Tibial nerve (tissue), 4 donors: ENCODE measurements around the gene MUL1.

Experiments used
- EP300 ChIP-seq, 2 donors: sonication (generic); formaldehyde crosslinking; IDR thresholded peaks; one replicate each; pipeline ENCODE4 v1.6.1; 2017; ENCODE audit warnings: antibody characterized with exemption in 2 of 2, mild to moderate bottlenecking in 1 of 2
- POLR2A ChIP-seq, 2 donors: fragments of 450-650 bp; IDR thresholded peaks; one replicate each; pipeline ENCODE4 v1.6.1; 2017; ENCODE audit warnings: antibody characterized with exemption in 2 of 2, mild to moderate bottlenecking in 2 of 2, moderate library complexity in 2 of 2
- TF ChIP-seq, protein P1 (sequence below), 5 experiments: fragments of 200-600 bp in 3 of 5; fragments of 450-650 bp in 2 of 5; sonication (generic) in 3 of 5; IDR thresholded peaks; one replicate each; pipeline ENCODE4 v1.5.1; 2016 to 2019; ENCODE audit warnings: antibody characterized with exemption in 5 of 5, mild to moderate bottlenecking in 3 of 5, moderate library complexity in 2 of 5

DNA sequence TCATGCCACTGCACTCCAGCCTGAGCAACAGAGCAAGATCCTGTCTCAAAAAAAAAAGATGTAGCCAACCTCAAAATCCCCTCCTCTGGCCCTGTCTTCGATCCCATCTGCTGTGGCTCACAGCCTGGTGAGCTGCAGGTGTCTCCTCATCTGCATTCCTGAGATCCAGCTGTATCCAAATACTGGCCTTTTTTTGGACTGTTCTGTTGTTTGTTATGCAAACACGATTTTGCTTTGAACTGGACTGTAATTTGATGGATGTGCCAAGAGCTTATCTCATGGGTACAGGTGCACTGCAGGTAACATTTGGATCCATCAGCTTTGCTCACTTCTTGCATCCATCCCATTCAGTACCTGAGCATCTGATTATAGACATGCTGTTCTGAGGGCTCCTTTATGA, 30.3 kb upstream of the MUL1 start:
- TF ChIP-seq, protein P1, sequence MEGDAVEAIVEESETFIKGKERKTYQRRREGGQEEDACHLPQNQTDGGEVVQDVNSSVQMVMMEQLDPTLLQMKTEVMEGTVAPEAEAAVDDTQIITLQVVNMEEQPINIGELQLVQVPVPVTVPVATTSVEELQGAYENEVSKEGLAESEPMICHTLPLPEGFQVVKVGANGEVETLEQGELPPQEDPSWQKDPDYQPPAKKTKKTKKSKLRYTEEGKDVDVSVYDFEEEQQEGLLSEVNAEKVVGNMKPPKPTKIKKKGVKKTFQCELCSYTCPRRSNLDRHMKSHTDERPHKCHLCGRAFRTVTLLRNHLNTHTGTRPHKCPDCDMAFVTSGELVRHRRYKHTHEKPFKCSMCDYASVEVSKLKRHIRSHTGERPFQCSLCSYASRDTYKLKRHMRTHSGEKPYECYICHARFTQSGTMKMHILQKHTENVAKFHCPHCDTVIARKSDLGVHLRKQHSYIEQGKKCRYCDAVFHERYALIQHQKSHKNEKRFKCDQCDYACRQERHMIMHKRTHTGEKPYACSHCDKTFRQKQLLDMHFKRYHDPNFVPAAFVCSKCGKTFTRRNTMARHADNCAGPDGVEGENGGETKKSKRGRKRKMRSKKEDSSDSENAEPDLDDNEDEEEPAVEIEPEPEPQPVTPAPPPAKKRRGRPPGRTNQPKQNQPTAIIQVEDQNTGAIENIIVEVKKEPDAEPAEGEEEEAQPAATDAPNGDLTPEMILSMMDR (IDR thresholded peaks at IDR 0.05): no peak
- no peak for TF ChIP-seq POLR2A (IDR thresholded peaks at IDR 0.05)
- TF ChIP-seq EP300 (IDR thresholded peaks at IDR 0.05): no peak
